SK-N-SH (cell line): ENCODE results near the gene HDAC4.

Experiments used
- CTCF ChIP-seq: fragments of 200-600 bp; sonication (generic); IDR thresholded peaks from 2 replicates; pipeline ENCODE4 v1.6.1; 2017; ENCODE audit warnings: antibody characterized with exemption, mild to moderate bottlenecking, moderate library complexity
- EZH2phosphoT487 ChIP-seq: fragments of 200-600 bp; sonication (generic); IDR thresholded peaks from 2 replicates; pipeline ENCODE4 v1.6.1; 2017; ENCODE audit warnings: low read depth, mixed run types, mild to moderate bottlenecking, antibody characterized with exemption, moderate library complexity, borderline replicate concordance
- FOXM1 ChIP-seq: IDR thresholded peaks from 2 replicates; pipeline ENCODE4 v1.4.0; 2012; ENCODE audit warnings: low read depth, mild to moderate bottlenecking
- GABPA ChIP-seq: IDR thresholded peaks from 2 replicates; pipeline ENCODE4 v1.4.0; 2012; ENCODE audit warnings: low read depth, mild to moderate bottlenecking
- POLR2AphosphoS5 ChIP-seq: IDR thresholded peaks from 2 replicates; pipeline ENCODE4 v1.6.1; 2012; ENCODE audit warnings: low read depth, low read length
- RCOR1 ChIP-seq: fragments of 150-350 bp; IDR thresholded peaks from 2 replicates; pipeline ENCODE4 v1.6.1; 2017; ENCODE audit warnings: antibody characterized with exemption, low read length
- TAF1 ChIP-seq: IDR thresholded peaks from 2 replicates; pipeline ENCODE4 v1.6.1; 2012; ENCODE audit warnings: low read depth, mild to moderate bottlenecking, low read length, moderate library complexity, borderline replicate concordance
- ZBTB33 ChIP-seq: IDR thresholded peaks from 2 replicates; pipeline ENCODE4 v1.4.0; 2012; ENCODE audit warnings: low read depth, borderline replicate concordance

DNA sequence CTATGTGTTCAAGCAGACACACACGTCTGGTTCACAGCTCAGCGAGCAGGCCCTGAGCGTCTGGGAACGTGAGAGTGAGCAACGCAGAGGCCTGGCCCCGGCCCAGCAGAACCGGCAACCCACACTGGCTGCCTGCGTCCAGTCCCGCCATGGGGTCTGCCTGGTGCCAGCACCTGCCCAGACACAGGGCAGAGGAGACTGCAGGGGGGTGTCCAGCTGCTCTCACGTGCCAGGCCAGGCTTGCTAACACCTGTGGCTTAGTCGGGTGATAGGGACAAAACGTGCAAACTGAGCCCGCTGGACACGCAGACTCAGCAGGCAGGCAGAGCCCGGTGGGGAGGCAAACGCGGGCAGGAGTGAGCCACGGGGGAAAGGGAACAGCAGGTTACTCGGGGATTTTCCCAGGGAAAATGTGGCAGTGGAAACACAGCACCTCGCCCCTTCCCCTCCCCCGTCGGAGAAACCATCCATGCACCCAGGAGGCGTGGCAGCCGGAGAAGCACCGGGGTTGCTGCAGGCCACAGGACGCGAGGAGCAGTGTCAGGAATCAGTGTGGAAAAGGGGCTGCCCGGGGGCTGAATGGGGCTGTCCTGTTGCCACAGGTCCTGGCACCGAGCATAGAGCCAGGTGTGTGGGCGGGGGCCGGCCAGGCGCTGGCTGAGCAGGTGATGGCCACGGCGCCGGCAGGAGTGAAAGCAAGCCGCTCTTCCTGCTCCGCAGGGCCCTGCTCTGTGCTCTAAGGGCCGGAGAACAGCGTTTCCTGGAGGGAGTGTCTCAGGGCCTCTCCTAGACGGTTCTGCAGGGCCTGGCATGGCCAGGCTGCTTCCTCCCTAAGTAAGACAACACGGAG lies 154.7 kb downstream of the HDAC4 start:
- TF ChIP-seq CTCF = no peak
- no peak for TF ChIP-seq GABPA
- no peak for TF ChIP-seq RCOR1
- no peak for TF ChIP-seq EZH2phosphoT487
- no peak for TF ChIP-seq POLR2AphosphoS5
- TF ChIP-seq FOXM1 = no peak
- TF ChIP-seq TAF1 = no peak
- no peak for TF ChIP-seq ZBTB33
